Measurements from ENCODE around the gene SIRT1.
"Not testable (repeated sequence)": the region's sequence is repeated elsewhere in the genome, so short reads cannot be mapped to it uniquely, and the experiment has no call there.

- not testable (repeated sequence) for TF ChIP-seq RELA (CRISPR knock-in tag; IDR thresholded peaks at IDR 0.05; ENCODE audit: borderline replicate concordance); CTCF (IDR thresholded peaks at IDR 0.05); ZNF532 (CRISPR knock-in tag; IDR thresholded peaks at IDR 0.05; ENCODE audit: borderline replicate concordance); ZNF121 (CRISPR knock-in tag; IDR thresholded peaks at IDR 0.05); ATF1 (CRISPR knock-in tag; IDR thresholded peaks at IDR 0.05); USF2 (CRISPR knock-in tag; IDR thresholded peaks at IDR 0.05); IRF2 (CRISPR knock-in tag; IDR thresholded peaks at IDR 0.05; ENCODE audit: borderline replicate concordance, low read depth); ETV6 (CRISPR knock-in tag; IDR thresholded peaks at IDR 0.05); JUN (CRISPR knock-in tag; IDR thresholded peaks at IDR 0.05); TCF7 (CRISPR knock-in tag; IDR thresholded peaks at IDR 0.05; ENCODE audit: low read depth); NFE2L1 (CRISPR knock-in tag; IDR thresholded peaks at IDR 0.05); NFYB (CRISPR knock-in tag; conservative IDR thresholded peaks at IDR 0.05; ENCODE audit: low read depth); CBFB (CRISPR knock-in tag; IDR thresholded peaks at IDR 0.05; ENCODE audit: low read depth)
- TF ChIP-seq, protein P1, sequence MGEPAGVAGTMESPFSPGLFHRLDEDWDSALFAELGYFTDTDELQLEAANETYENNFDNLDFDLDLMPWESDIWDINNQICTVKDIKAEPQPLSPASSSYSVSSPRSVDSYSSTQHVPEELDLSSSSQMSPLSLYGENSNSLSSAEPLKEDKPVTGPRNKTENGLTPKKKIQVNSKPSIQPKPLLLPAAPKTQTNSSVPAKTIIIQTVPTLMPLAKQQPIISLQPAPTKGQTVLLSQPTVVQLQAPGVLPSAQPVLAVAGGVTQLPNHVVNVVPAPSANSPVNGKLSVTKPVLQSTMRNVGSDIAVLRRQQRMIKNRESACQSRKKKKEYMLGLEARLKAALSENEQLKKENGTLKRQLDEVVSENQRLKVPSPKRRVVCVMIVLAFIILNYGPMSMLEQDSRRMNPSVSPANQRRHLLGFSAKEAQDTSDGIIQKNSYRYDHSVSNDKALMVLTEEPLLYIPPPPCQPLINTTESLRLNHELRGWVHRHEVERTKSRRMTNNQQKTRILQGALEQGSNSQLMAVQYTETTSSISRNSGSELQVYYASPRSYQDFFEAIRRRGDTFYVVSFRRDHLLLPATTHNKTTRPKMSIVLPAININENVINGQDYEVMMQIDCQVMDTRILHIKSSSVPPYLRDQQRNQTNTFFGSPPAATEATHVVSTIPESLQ (CRISPR knock-in tag; IDR thresholded peaks at IDR 0.05), result not testable (repeated sequence)
These were observed 48.7 kb upstream of the SIRT1 start for GRCh38 chr10:67835541-67836394.

All from WTC11 (cell line).